H1 (cell line): ENCODE data around the gene FMNL2. TPM values are rescaled to one million over a fixed set of nuclear protein-coding genes. Genes with fewer than 3 reads are reported as not detected.

ENCODE experiments used
- CTCF ChIA-PET: fragments of 300-600 bp; sonication (Branson Sonifier 250); formaldehyde crosslinking; loops from one replicate; lab custom pipeline; 2021; ENCODE audit not compliant: partially characterized antibody; lab: Charles Lee
- POLR2A ChIA-PET: fragments of 300-600 bp; sonication (Branson Sonifier 250); formaldehyde crosslinking; loops from one replicate; lab custom pipeline; 2021; ENCODE audit warnings: inconsistent platforms; ENCODE audit not compliant: partially characterized antibody; lab: Charles Lee
- DNase-seq, 2 experiments: peaks; one replicate each; pipeline versions ENCODE4 v3.0.0 to v3.0.0-alpha.2; 2010 to 2022; ENCODE audit warnings: low spot score in 2 of 2, low read depth in 1 of 2, mixed read lengths in 1 of 2
- FAIRE-seq: peaks from 2 replicates; lab custom pipeline; 2011; peaks lifted over from hg19 to GRCh38; lab: Jason Lieb, UNC
- H2AFZ ChIP-seq: 2 replicates; pipeline ENCODE4 v1.8.1; 2012; ENCODE audit warnings: low read length, inconsistent platforms
- H2AK5ac ChIP-seq: 2 replicates; pipeline ENCODE4 v1.6.1; 2013; ENCODE audit warnings: low read depth, low read length
- H2BK120ac ChIP-seq: replicated peaks from 2 replicates; pipeline ENCODE3; 2013; ENCODE audit warnings: low read depth, low read length, inconsistent platforms
- H2BK12ac ChIP-seq: 2 replicates; pipeline ENCODE4 v1.6.1; 2013; ENCODE audit warnings: low read depth, low read length
- H2BK15ac ChIP-seq: 2 replicates; pipeline ENCODE4 v1.6.1; 2013; ENCODE audit warnings: low read length
- H2BK20ac ChIP-seq: 2 replicates; pipeline ENCODE4 v1.6.1; 2013; ENCODE audit warnings: low read length
- H2BK5ac ChIP-seq: 2 replicates; pipeline ENCODE4 v1.6.1; 2013; ENCODE audit warnings: low read depth, low read length
- H3K14ac ChIP-seq: 2 replicates; pipeline ENCODE4 v1.6.1; 2013; ENCODE audit warnings: inconsistent platforms; ENCODE audit not compliant: insufficient read length
- H3K18ac ChIP-seq: 2 replicates; pipeline ENCODE4 v1.6.1; 2013; ENCODE audit warnings: low read length; ENCODE audit errors: extremely low read depth
- H3K23ac ChIP-seq: 2 replicates; pipeline ENCODE4 v1.6.1; 2013; ENCODE audit warnings: inconsistent platforms; ENCODE audit not compliant: insufficient read length
- H3K23me2 ChIP-seq: 2 replicates; pipeline ENCODE4 v1.6.1; 2013; ENCODE audit warnings: low read depth, low read length
- H3K27ac ChIP-seq: 2 replicates; pipeline ENCODE4 v1.6.1; 2011; ENCODE audit warnings: low read depth, low read length, inconsistent platforms
- H3K27me3 ChIP-seq, 4 experiments: replicated peaks in 1 of 4; 1 replicate in 1 of 4; 2 replicates in 3 of 4; pipeline versions ENCODE4 v1.6.1 to v1.8.1; 2011 to 2013; ENCODE audit warnings: low read length in 3 of 4, mild to moderate bottlenecking in 3 of 4, inconsistent platforms in 2 of 4, mixed read lengths in 2 of 4, moderate library complexity in 1 of 4; ENCODE audit not compliant: control insufficient read depth in 3 of 4, insufficient read depth in 3 of 4; ENCODE audit errors: extremely low read depth in 1 of 4
- H3K36me3 ChIP-seq, 4 experiments: 2 replicates each; pipeline versions ENCODE4 v1.6.1 to v1.8.1; 2011 to 2013; ENCODE audit warnings: mild to moderate bottlenecking in 4 of 4, low read length in 3 of 4, moderate library complexity in 2 of 4, control low read depth in 1 of 4, inconsistent platforms in 1 of 4; ENCODE audit not compliant: insufficient read depth in 4 of 4, control insufficient read depth in 2 of 4
- H3K4ac ChIP-seq: replicated peaks from 2 replicates; pipeline ENCODE3; 2013; ENCODE audit warnings: low read length, low read depth, mixed read lengths, inconsistent platforms; ENCODE audit not compliant: insufficient read length
- H3K4me1 ChIP-seq, 4 experiments: replicated peaks in 1 of 4; 1 replicate in 1 of 4; 2 replicates in 3 of 4; pipeline versions ENCODE4 v1.6.1 to v1.8.1; 2011 to 2013; ENCODE audit warnings: low read length in 3 of 4, inconsistent platforms in 2 of 4, mixed read lengths in 1 of 4; ENCODE audit not compliant: insufficient read depth in 4 of 4, control insufficient read depth in 3 of 4
- H3K4me2 ChIP-seq, 2 experiments: 2 replicates each; pipeline versions ENCODE4 v1.6.1 to v1.8.1; 2011 to 2013; ENCODE audit warnings: low read depth in 2 of 2, low read length in 2 of 2, control low read depth in 1 of 2, inconsistent platforms in 1 of 2, mild to moderate bottlenecking in 1 of 2; ENCODE audit not compliant: insufficient read depth in 1 of 2
- H3K4me3 ChIP-seq, 4 experiments: fragments of 200-600, 300-600 bp in 1 of 4; sonication (generic), shearing (Covaris generic), sonication (Bioruptor Twin) in 1 of 4; 2 replicates each; pipeline versions ENCODE4 v1.5.1 to v1.8.1; 2011 to 2016; ENCODE audit warnings: low read length in 4 of 4, low read depth in 3 of 4, control low read depth in 2 of 4, inconsistent platforms in 2 of 4, mild to moderate bottlenecking in 2 of 4, mixed read lengths in 1 of 4, moderate library complexity in 1 of 4; ENCODE audit not compliant: insufficient read depth in 2 of 4; ENCODE audit errors: extremely low read depth in 1 of 4
- H3K56ac ChIP-seq: replicated peaks from 2 replicates; pipeline ENCODE3; 2013; ENCODE audit warnings: low read depth, mild to moderate bottlenecking, mixed read lengths, low read length, inconsistent platforms; ENCODE audit not compliant: insufficient read length
- H3K79me1 ChIP-seq: 2 replicates; pipeline ENCODE4 v1.6.1; 2013; ENCODE audit warnings: low read depth, low read length, control low read depth
- H3K79me2 ChIP-seq, 2 experiments: 2 replicates each; pipeline versions ENCODE4 v1.6.1 to v1.8.1; 2012 to 2013; ENCODE audit warnings: low read length in 2 of 2, mild to moderate bottlenecking in 2 of 2, inconsistent platforms in 1 of 2; ENCODE audit not compliant: insufficient read depth in 2 of 2, control insufficient read depth in 1 of 2
- H3K9ac ChIP-seq, 4 experiments: replicated peaks in 1 of 4; 1 replicate in 1 of 4; 2 replicates in 3 of 4; pipeline versions ENCODE4 v1.6.1 to v1.8.1; 2011 to 2013; ENCODE audit warnings: low read depth in 3 of 4, low read length in 3 of 4, control low read depth in 2 of 4, mild to moderate bottlenecking in 2 of 4, moderate library complexity in 2 of 4, inconsistent platforms in 1 of 4; ENCODE audit errors: extremely low read depth in 1 of 4
- H3K9me3 ChIP-seq, 2 experiments: 2 replicates each; pipeline versions ENCODE4 v1.6.1 to v1.8.1; 2012 to 2013; ENCODE audit warnings: mild to moderate bottlenecking in 2 of 2, moderate library complexity in 2 of 2, control low read depth in 1 of 2, inconsistent platforms in 1 of 2, low read depth in 1 of 2, low read length in 1 of 2, mixed read lengths in 1 of 2; ENCODE audit not compliant: insufficient read depth in 2 of 2
- H4K20me1 ChIP-seq, 2 experiments: replicated peaks in 1 of 2; 2 replicates each; pipeline versions ENCODE3 to v1.8.1; 2011 to 2013; ENCODE audit warnings: inconsistent platforms in 2 of 2, low read length in 2 of 2, mild to moderate bottlenecking in 1 of 2; ENCODE audit not compliant: insufficient read depth in 2 of 2, control insufficient read depth in 1 of 2
- H4K5ac ChIP-seq: 2 replicates; pipeline ENCODE4 v1.6.1; 2013; ENCODE audit warnings: low read length, low read depth, mixed read lengths, inconsistent platforms; ENCODE audit not compliant: insufficient read length
- H4K8ac ChIP-seq: 2 replicates; pipeline ENCODE4 v1.8.0; 2013; ENCODE audit warnings: mild to moderate bottlenecking, moderate library complexity, low read length, inconsistent platforms; ENCODE audit not compliant: insufficient read depth; ENCODE audit errors: extremely low read depth
- H4K91ac ChIP-seq: replicated peaks from 2 replicates; pipeline ENCODE3; 2013; ENCODE audit warnings: low read length, mixed read lengths, inconsistent platforms; ENCODE audit not compliant: insufficient read length
- CHD1 ChIP-seq: IDR thresholded peaks from 2 replicates; pipeline ENCODE4 v1.6.1; 2012; ENCODE audit warnings: low read depth, low read length, improper control_type of control experiment
- FOSL1 ChIP-seq: IDR thresholded peaks from 2 replicates; pipeline ENCODE4 v1.6.1; 2011; ENCODE audit warnings: mild to moderate bottlenecking, low read depth, low read length, moderate library complexity; ENCODE audit not compliant: insufficient read depth
- TAF1 ChIP-seq: IDR thresholded peaks from 2 replicates; pipeline ENCODE4 v1.6.1; 2011; ENCODE audit warnings: mild to moderate bottlenecking, low read depth, low read length
- TBP ChIP-seq: IDR thresholded peaks from 2 replicates; pipeline ENCODE4 v1.6.1; 2011; ENCODE audit warnings: low read depth, low read length, improper control_type of control experiment
- WGBS, 2 experiments: shearing (Covaris generic) in 1 of 2; methylation state at CpG; one replicate each; pipeline versions ENCODE4 v1.1.6 to v1.1.7; 2013 to 2015; ENCODE audit warnings: low lambda C conversion rate in 2 of 2, mixed read lengths in 2 of 2, inconsistent platforms in 1 of 2, low coverage in 1 of 2, missing lambda C conversion rate in 1 of 2; ENCODE audit not compliant: insufficient replicate concordance in 2 of 2, insufficient coverage in 1 of 2, insufficient read length in 1 of 2; ENCODE audit errors: extremely low coverage in 1 of 2, missing lambda C conversion rate in 1 of 2; 5-methylcytosine and 5-hydroxymethylcytosine counted together
- polyA plus RNA-seq, 7 experiments: library from polyadenylated mRNA; depleted of rRNA in 3 of 7; stranded (reverse) in 5 of 7; unstranded in 2 of 7; fragments of >200 nt in 5 of 7; fragments of 200-250 nt in 2 of 7; gene quantifications; 1 replicate in 5 of 7; 2 replicates in 1 of 7; 4 replicates in 1 of 7; pipeline versions ENCODE4 v1.2.1 to v1.2.3, GENCODE V29; 2011 to 2013; ENCODE audit warnings: missing spikeins in 2 of 7, mixed read lengths in 2 of 7
- total RNA-seq: library from RNA; stranded (reverse); fragmentation: NEBNext Ultra II Directional; extraction: Animal tissue kit (Norgen Biotek cat#: 25700); gene quantifications from 2 replicates; pipeline ENCODE4 v1.2.1, GENCODE V29; 2021

Gene FMNL2
- total and polyA plus RNA-seq, 2 of the 8 experiments (the other 6 are each of a cell fraction or from before 2014, with no cell fraction given), result 15.5 to 45.1 TPM

- no peak overlapping the region for H3K4me2 ChIP-seq
- H4K8ac ChIP-seq, result no peak overlapping the region
- H2BK20ac ChIP-seq, result no peak overlapping the region
- no peak overlapping the region for H2BK15ac ChIP-seq
- no peak overlapping the region for H3K4me3 ChIP-seq
- ChIA-PET POLR2A (interaction anchor here (0.8 kb wide), 1 partner anchor 13 kb away, joined by 3 read pairs; no protein-coding TSS in a partner anchor), CTCF (interaction anchor here (0.6 to 1.1 kb wide), 5 partner anchors 9 to 150 kb away, joined by 3 read pairs; no protein-coding TSS in a partner anchor)
- no peak for TF ChIP-seq CHD1
- no peak for TF ChIP-seq TBP
- no peak for TF ChIP-seq TAF1
- no peak for TF ChIP-seq FOSL1
- peaks cover 4 to 20% (median 10%) of the 10 kb centered on the region in 4 experiments; a peak in 6 of 7 replicates for H3K4me1 ChIP-seq
- no peak overlapping the region for H3K18ac ChIP-seq
- H3K9ac ChIP-seq, result no peak overlapping the region
- H3K4ac ChIP-seq, result no peak overlapping the region
- no peak overlapping the region for H2AFZ ChIP-seq
- no peak overlapping the region for H2BK12ac ChIP-seq
- no peaks in the 10 kb centered on the region for H3K9me3 ChIP-seq
- H2BK5ac ChIP-seq, result no peak overlapping the region
- 72% methylated on average over 2 of the region's 2 CpGs; no CpG with 5 or more reads in 1 of the 2 experiments for WGBS, 2 experiments
- H4K20me1 ChIP-seq, result peaks cover 0 to 5% of the 10 kb centered on the region in 2 experiments
- no peak overlapping the region for H2AK5ac ChIP-seq
- FAIRE-seq (no peak), DNase-seq (no peak)
- no peak overlapping the region for H3K23ac ChIP-seq
- no peak overlapping the region for H3K27ac ChIP-seq
- no peak overlapping the region for H4K91ac ChIP-seq
- no peaks in the 10 kb centered on the region; a peak in 1 of 8 replicates for H3K36me3 ChIP-seq
- H3K79me2 ChIP-seq, result peaks cover 0 to 87% of the 10 kb centered on the region in 2 experiments; a peak in 3 of 4 replicates
- no peaks in the 10 kb centered on the region for H3K27me3 ChIP-seq
- no peak overlapping the region for H3K14ac ChIP-seq
- no peak overlapping the region for H2BK120ac ChIP-seq
- H3K79me1 ChIP-seq, result peaks cover 13% of the 10 kb centered on the region
- no peaks in the 10 kb centered on the region for H3K23me2 ChIP-seq
- H3K56ac ChIP-seq, result no peak overlapping the region
- H4K5ac ChIP-seq, result no peak overlapping the region
These were observed 75.2 kb downstream of the FMNL2 start for GRCh38 chr2:152410165-152410597.
